PC-3 (cell line): Measurements from ENCODE around the gene THRB. TPM values are rescaled to one million over a fixed set of nuclear protein-coding genes. Genes with fewer than 3 reads are reported as not detected.

Experiments
- ATAC-seq: fragments of 200-7000 bp; cut with Tn5 transposase; 2 replicates; pipeline ENCODE4 v1.9.1; 2020; ENCODE audit warnings: mild to moderate bottlenecking, moderate library complexity
- BruUV-seq: library from RNA; stranded (reverse); fragments of 400-500 nt; replicated peaks from 2 replicates; lab custom pipeline; 2021; lab: Mats Ljungman, UMichigan
- CTCF ChIA-PET: fragments of 300-600 bp; sonication (Branson Sonifier 250); formaldehyde crosslinking; loops from one replicate; lab custom pipeline; 2022; ENCODE audit warnings: antibody characterized with exemption; lab: Charles Lee
- POLR2A ChIA-PET: fragments of 300-600 bp; sonication (Branson Sonifier 250); formaldehyde crosslinking; loops from one replicate; lab custom pipeline; 2022; ENCODE audit warnings: antibody characterized with exemption; ENCODE audit not compliant: unreplicated experiment; lab: Charles Lee
- DNase-seq: peaks from one replicate; pipeline ENCODE4 v3.0.0-alpha.2; 2015
- H2AFZ ChIP-seq: fragments of 300-600 bp; sonication (generic); 2 replicates; pipeline ENCODE4 v1.6.0; 2016; ENCODE audit warnings: antibody characterized with exemption, low read length
- H3F3A ChIP-seq: fragments of 300-600 bp; sonication (generic); one replicate; pipeline ENCODE4 v1.6.0; 2017; ENCODE audit warnings: antibody characterized with exemption, low read length, control low read depth, mild to moderate bottlenecking; ENCODE audit not compliant: unreplicated experiment
- H3K27ac ChIP-seq: fragments of 300-600 bp; sonication (generic); 2 replicates; pipeline ENCODE4 v1.5.1; 2016; ENCODE audit warnings: mild to moderate bottlenecking, low read length
- H3K27me3 ChIP-seq: fragments of 300-600 bp; sonication (generic); 2 replicates; pipeline ENCODE4 v1.6.1; 2016; ENCODE audit warnings: low read length, mixed read lengths
- H3K36me3 ChIP-seq: fragments of 300-600 bp; sonication (generic); 2 replicates; pipeline ENCODE4 v1.6.1; 2016; ENCODE audit warnings: low read depth, mixed run types, low read length, mixed read lengths
- H3K4me1 ChIP-seq: fragments of 300-600 bp; sonication (generic); 2 replicates; pipeline ENCODE4 v1.5.1; 2016; ENCODE audit warnings: low read length; ENCODE audit not compliant: insufficient read depth
- H3K4me2 ChIP-seq: fragments of 300-600 bp; sonication (generic); 2 replicates; pipeline ENCODE4 v1.6.0; 2016; ENCODE audit warnings: low read length
- H3K4me3 ChIP-seq: fragments of 300-600 bp; sonication (generic); 2 replicates; pipeline ENCODE4 v1.5.1; 2016; ENCODE audit warnings: mild to moderate bottlenecking, low read length, mixed read lengths
- H3K79me2 ChIP-seq: fragments of 300-600 bp; sonication (generic); 2 replicates; pipeline ENCODE4 v1.6.1; 2017; ENCODE audit warnings: low read length, mixed read lengths
- H3K9ac ChIP-seq: fragments of 300-600 bp; sonication (generic); 2 replicates; pipeline ENCODE4 v1.6.0; 2016; ENCODE audit warnings: mild to moderate bottlenecking, low read length
- H3K9me2 ChIP-seq: fragments of 300-600 bp; sonication (generic); replicated peaks from 2 replicates; pipeline ENCODE4 v1.6.1; 2016; ENCODE audit warnings: mixed run types, low read length, mixed read lengths
- H3K9me3 ChIP-seq: fragments of 300-600 bp; sonication (generic); 2 replicates; pipeline ENCODE4 v1.6.1; 2016; ENCODE audit warnings: low read length, mixed read lengths
- H4K20me1 ChIP-seq: fragments of 300-600 bp; sonication (generic); 2 replicates; pipeline ENCODE4 v1.6.1; 2016; ENCODE audit warnings: low read length, mixed read lengths
- CTCF ChIP-seq: fragments of 300-600 bp; sonication (generic); conservative IDR thresholded peaks from 2 replicates; pipeline ENCODE4 v1.5.1; 2017; ENCODE audit warnings: antibody characterized with exemption, low read depth, mild to moderate bottlenecking, low read length
- EZH2 ChIP-seq: fragments of 300-600 bp; sonication (generic); IDR thresholded peaks from one replicate; pipeline ENCODE4 v1.6.1; 2017; ENCODE audit warnings: antibody characterized with exemption, mild to moderate bottlenecking, low read length; ENCODE audit not compliant: unreplicated experiment
- EZH2phosphoT487 ChIP-seq: fragments of 300-600 bp; sonication (generic); IDR thresholded peaks from 2 replicates; pipeline ENCODE4 v1.6.1; 2018; ENCODE audit warnings: mild to moderate bottlenecking, antibody characterized with exemption, low read length, borderline replicate concordance
- intact Hi-C: fragments of 100-400 bp; cut with micrococcal nuclease; formaldehyde crosslinking; loops from 2 replicates; pipeline ENCODE4 v1.9.0; 2023
- total RNA-seq: library from RNA; depleted of rRNA; stranded (reverse); fragments of >200 nt; gene quantifications from 2 replicates; pipeline ENCODE4 v1.2.3, GENCODE V29; 2014

Gene THRB
- total RNA-seq, 1 experiment from 2014 or later, result 9.7 TPM

- no peak for TF ChIP-seq EZH2
- no peak for TF ChIP-seq CTCF
- no peak for TF ChIP-seq EZH2phosphoT487
- Histone ChIP-seq H3K4me3 (no peak overlapping the region), H2AFZ (no peak overlapping the region), H3K9me3 (no peaks in the 10 kb centered on the region), H3K4me2 (0 out of 2 replicates have a peak overlapping the region, but pooled peaks have one; percentile 14), H4K20me1 (no peaks in the 10 kb centered on the region), H3K27ac (no peak overlapping the region), H3K27me3 (no peaks in the 10 kb centered on the region), H3K4me1 (peaks cover 34% of the 10 kb centered on the region), H3K36me3 (no peaks in the 10 kb centered on the region), H3F3A (no peaks in the 10 kb centered on the region), H3K9me2 (no peaks in the 10 kb centered on the region), H3K79me2 (no peaks in the 10 kb centered on the region), H3K9ac (no peak overlapping the region)
- POLR2A ChIA-PET, result no interaction called here
- ATAC-seq (peak; percentile 88), DNase-seq (peak; percentile 91)
- intact Hi-C loops, result no loop called here
- CTCF ChIA-PET, result interaction anchor here (0.5 kb wide), 1 partner anchor 372 kb away, joined by 3 read pairs; no protein-coding TSS in a partner anchor
- no TSS peak for BruUV-seq
These were observed 107.7 kb downstream of the THRB start for GRCh38 chr3:24387000-24387399.

GRCh38 chr3:24386458-24386857 lies 108.2 kb downstream of the THRB start:
- Histone ChIP-seq H3K9me2 (no peaks in the 10 kb centered on the region), H3K4me2 (0 out of 2 replicates have a peak overlapping the region, but pooled peaks have one; percentile 0), H3K36me3 (no peaks in the 10 kb centered on the region), H4K20me1 (no peaks in the 10 kb centered on the region), H2AFZ (no peak overlapping the region), H3F3A (no peaks in the 10 kb centered on the region), H3K27me3 (no peaks in the 10 kb centered on the region), H3K9me3 (no peaks in the 10 kb centered on the region), H3K9ac (no peak overlapping the region), H3K4me1 (peaks cover 34% of the 10 kb centered on the region), H3K27ac (no peak overlapping the region), H3K4me3 (no peak overlapping the region), H3K79me2 (no peaks in the 10 kb centered on the region)
- no peak for DNase-seq
- CTCF ChIA-PET, result no interaction called here
- no peak for ATAC-seq
- TF ChIP-seq EZH2, result no peak
- TF ChIP-seq EZH2phosphoT487, result no peak
- TF ChIP-seq CTCF, result no peak
- POLR2A ChIA-PET, result no interaction called here
- intact Hi-C loops, result no loop called here
- no TSS peak for BruUV-seq

- no peak for DNase-seq
- H3K4me2 ChIP-seq, result no peak overlapping the region
These were observed 109.5 kb downstream of the THRB start for GRCh38 chr3:24385012-24385615.

More at GRCh38 chr3:24385012-24385615, 109.5 kb downstream of the THRB start:
- intact Hi-C loops, result no loop called here
- Histone ChIP-seq H3F3A (no peaks in the 10 kb centered on the region), H4K20me1 (no peaks in the 10 kb centered on the region), H3K4me1 (peaks cover 35% of the 10 kb centered on the region), H3K4me3 (no peak overlapping the region), H2AFZ (no peak overlapping the region), H3K9ac (no peak overlapping the region), H3K9me2 (no peaks in the 10 kb centered on the region), H3K27ac (no peak overlapping the region), H3K27me3 (no peaks in the 10 kb centered on the region), H3K36me3 (no peaks in the 10 kb centered on the region), H3K79me2 (no peaks in the 10 kb centered on the region), H3K9me3 (no peaks in the 10 kb centered on the region)
- ATAC-seq, result no peak
- POLR2A ChIA-PET, result no interaction called here
- TF ChIP-seq CTCF, result no peak
- CTCF ChIA-PET, result no interaction called here
- no TSS peak for BruUV-seq
